Activated T-helper 9 cell treated with anti-CD3 and anti-CD28 coated beads, Interleukin-2, amount 50 U/mL, for 16 hours (primary cell): Measurements from ENCODE around the gene KLHDC7B.
A peak's percentile ranks its signal among the peaks of the same experiment; 100 is the strongest.

ENCODE experiments used
- DNase-seq: peaks from one replicate; pipeline ENCODE4 v3.0.0-alpha.2; 2020; ENCODE audit warnings: low read depth

Gene KLHDC7B

DNA sequence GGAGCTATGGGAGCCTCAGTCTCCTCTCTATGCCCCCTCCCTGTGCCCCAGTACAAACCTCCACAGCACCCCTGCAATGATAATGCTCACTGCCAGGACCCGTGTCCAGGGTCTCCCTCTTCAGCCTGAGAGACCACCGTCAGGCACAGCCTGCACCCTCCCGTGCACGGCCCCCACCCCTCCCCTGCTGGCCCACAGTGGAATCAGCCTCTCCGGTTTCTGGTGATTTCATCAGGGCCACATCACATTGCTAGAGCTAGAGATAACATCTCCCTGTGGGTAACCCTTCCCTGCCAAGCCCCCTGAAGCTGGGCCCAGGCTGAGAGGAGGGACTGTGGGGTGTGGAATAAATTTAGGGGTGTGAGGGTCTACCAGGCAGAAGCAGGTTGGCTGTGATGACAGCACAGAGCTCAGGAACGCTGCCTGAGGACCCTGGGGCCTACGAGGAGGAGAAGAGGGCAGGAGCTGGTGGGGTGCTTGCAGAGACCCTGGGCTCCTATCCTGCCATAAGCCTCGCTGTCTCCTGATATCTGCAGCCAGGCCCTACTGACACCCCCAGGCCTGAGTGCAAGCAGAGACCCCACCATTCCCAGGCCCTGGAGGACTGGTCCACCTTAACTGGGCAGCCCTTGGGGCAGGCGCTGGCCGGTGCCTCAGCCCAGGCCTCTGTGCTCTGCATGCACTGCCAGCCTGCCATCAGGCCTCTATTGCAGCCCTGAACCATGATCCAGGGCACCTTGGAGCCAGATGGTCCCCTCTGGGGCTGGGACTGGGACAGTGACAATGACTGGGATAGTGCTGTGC lies at the start of gene KLHDC7B:
TSS of gene KLHDC7B (plus strand) at position 378 of the 804 bp plus-strand sequence. CDS start at position 723, 345 bp downstream.
- no peak for DNase-seq

- DNase-seq = no peak
Observed at GRCh38 chr22:50497093-50497492, 48.6 kb upstream of the KLHDC7B start.

DNA sequence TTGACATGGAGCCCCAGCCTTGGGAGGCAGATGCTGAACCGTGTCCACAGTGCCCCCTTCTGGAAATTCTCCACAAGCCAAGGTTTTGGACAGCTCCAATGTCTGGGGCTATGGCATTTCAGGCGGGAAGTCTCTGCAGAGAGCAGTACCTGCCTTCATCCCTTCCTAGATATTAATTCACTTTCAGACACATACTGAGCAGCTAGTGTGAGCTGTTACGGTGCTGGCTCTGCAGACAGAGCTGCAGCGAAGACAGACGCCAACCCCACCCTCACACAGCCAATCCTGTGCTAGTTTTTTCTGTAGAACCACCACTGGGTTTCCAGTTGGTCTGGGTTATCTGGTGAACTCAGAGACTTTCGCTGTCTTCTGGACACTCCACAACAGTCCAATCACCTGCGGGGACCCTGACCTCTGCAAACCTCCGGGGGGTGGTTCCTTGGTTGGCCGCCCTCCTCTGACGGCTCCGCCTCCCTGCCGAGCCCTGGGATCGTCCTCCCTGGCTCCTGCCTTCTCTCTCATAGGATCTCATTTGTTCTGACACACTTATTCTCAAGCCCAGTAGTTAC lies 47.3 kb upstream of the KLHDC7B start:
- peak; percentile 39 for DNase-seq

DNA sequence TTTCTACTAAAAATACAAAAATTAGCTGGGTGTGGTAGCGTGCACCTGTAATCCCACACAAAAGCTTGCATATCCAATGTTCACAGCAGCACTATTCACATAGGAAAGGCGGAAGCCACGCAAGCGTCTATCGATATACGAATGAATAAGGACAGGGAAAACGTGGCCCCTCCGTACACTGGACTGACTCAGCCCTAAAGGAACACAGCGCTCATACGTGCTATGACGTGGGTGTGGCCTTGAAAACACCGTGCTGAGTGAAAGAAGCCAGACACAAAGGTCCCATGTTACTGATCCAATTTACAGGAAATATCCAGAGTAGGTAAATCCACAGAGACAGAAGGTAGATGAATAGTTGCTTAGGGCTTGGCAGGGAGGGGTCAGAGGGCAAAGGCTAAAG lies 45.2 kb upstream of the KLHDC7B start:
- DNase-seq = no peak

- no peak for DNase-seq
Observed at GRCh38 chr22:50502096-50502495, 43.6 kb upstream of the KLHDC7B start.

- no peak for DNase-seq
Observed at GRCh38 chr22:50502628-50503474, 42.8 kb upstream of the KLHDC7B start.

- DNase-seq = no peak
Observed at GRCh38 chr22:50503475-50504145, 42.1 kb upstream of the KLHDC7B start.

- DNase-seq = no peak
Observed at GRCh38 chr22:50504369-50505211, 41.1 kb upstream of the KLHDC7B start.

DNA sequence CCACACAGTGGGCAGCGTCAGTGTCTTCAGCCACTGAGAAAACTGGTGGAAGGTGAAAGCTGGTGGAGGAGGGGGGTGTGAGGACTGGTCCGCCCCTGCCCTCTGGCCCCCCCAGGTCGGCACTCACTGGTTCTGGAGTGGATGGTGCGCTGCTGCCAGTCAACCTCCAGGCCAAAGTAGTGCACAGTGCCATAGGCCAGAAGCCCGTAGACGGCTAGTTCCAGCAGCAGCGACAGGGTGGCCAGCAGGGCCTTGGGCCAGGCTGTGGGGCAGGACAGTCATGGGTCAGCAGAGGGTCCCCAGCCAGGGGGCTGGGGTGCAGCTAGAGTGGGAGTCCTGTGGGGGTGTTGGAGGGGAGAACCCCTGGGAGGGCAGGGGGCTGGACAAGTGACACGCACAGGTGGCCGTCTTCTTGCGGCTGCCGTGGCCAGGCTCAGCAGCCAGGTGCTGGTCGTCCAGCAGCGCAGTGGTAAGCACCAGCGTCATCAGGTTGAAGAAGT lies 40.4 kb upstream of the KLHDC7B start:
- DNase-seq = no peak

DNA sequence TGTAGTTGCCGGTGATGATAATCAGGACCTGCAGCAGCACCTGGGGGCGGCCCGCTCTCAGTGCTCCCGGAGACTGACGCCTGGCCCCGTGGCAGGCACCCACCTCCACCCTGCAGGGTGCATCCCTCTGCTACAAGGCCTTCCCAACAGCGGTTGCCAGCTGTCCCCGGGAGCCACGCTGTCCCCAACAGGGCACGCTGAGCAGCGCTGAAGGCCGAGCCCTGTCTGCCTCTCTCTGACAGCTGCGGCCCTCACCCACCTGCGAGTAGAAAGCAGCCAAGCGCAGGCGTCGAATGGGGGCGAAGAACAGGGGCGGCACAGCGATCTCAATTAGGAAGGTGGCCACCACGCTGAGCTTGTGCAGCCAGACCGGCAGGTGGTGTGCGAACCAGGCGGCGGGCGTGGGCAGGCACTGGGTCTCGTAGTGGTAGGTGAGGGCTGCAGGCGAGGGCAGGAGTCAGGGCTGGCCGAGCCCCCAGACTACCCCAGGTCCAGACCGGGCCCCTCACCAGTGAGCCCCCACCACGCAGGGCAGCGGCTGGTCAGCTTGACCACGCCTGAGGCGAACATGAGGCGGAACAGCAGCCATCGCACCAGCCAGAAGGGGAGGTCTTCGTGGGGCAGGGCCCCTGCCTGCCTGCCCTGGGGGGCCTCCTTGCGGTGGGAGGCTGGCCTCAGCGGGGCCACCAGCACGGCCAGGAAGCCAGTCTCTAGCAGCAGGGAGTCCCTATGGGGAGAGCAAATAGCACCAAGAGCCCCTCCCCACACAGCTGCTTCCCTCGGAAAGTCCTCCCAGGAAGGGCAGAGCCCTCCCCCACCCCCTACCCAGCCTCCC lies 39.7 kb upstream of the KLHDC7B start:
- no peak for DNase-seq

DNA sequence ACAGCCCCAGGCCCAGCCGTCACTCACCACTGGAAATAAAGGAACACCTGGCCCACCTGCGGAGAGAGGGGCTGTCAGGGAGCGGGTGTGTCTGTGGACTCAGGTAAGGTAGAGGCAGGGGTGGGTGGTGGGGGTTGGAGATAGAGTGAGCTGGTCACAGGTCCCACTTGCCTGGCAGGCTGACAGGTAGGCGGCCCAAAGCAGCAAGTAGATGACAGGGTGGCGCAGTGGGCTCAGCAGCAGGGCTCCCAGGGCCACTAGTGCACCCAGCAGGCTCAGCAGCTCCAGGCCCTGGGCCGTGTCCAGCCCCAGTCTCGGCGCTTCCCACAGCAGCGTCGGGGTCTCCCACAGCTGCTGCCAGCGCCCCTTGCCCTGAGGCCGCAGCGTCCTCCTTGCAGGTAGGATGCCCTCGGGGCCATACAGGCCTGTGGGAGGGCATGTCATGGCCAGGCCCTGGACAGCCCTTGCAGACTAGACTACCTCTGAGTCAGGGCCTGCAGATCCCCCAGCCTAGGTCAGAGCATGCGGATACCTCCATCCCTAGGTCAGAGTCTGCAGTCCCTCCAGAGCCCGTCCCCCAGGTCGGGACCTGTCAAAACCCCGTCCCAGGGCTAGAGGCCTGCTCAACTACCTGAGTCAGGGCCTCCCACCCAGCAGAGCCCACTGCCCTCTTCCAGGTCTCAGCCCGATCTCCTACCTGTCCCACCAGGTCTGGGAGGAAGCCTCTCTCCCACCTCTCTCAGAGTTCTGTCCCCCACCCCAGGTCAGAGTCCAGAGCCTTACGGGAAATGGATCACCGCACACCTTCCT lies 38.9 kb upstream of the KLHDC7B start:
- DNase-seq = no peak

DNA sequence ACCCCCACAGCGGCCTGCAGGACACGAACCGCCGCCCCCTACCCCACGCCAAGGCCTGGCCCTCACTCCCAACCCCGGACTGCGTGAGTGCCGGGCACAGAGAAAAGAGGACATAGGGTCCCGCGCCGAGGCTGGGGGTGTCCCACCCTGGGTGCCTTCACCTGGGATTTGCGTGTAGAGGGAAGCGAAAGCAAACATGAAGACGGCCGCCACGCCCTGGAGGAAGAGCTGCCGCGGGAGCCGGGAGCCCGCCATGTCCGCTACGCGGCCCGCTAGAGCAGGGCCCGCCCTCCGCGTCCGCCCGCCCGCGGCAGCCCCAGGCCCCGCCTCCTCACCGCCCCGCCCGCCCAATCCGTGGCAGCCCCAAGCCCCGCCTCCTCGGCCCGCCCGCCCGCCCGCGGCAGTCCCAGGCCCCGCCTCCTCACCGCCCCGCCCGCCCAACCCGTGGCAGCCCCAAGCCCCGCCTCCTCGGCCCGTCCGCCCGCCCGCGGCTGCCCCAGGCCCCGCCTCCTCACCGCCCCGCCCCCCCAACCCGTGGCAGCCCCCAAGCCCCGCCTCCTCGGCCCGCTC lies 38.2 kb upstream of the KLHDC7B start, which contains the start of gene LMF2:
TSS of gene LMF2 (minus strand) at position 282 of the 570 bp plus-strand sequence. CDS start at position 255, 27 bp downstream.
- DNase-seq = peak; percentile 91

DNA sequence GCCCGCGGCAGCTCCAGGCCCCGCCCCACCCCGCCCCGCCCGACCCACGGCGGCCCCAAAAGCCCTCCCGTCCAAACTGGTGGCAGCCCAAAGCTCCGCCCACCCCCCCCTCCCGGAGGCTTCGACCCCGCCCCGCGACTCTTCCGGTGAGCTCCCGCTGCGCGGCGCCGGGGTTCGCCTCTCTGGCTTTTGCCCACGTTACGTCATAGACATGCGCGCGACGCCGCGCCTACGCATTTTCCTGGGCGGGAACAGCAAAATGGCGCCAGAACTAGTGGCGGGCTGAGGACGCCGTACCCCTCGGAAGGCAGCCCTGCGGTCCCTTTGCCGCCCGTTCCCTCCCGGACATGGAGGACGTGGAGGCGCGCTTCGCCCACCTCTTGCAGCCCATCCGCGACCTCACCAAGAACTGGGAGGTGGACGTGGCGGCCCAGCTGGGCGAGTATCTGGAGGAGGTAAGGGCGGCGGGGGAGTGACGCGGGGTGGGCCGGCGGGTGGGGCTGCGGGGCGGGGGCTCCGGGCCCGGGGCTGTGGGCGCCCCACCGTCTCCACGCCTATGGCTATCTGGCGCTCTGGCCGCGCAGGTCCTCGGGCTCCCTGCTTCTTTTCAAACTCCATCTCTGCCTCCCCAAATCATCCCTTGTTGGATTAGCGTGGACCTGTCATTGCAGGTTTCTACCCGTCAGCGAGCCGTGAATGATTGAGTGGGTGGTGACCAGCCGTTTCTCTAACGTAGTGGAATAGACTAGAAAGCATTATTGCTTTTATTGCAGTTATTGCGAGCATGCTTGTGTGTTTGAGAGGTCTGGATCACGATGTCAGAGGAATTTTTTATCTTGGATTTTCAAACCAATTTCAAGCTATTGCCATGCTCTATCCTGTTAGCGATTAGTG lies 37.5 kb upstream of the KLHDC7B start, which contains the start of gene NCAPH2:
TSS of gene NCAPH2 (plus strand) at position 234 of the 894 bp plus-strand sequence. CDS start at position 348, 114 bp downstream.
- peak; percentile 97 for DNase-seq

GRCh38 chr22:50508897-50509296 lies 36.8 kb upstream of the KLHDC7B start:
- no peak for DNase-seq

GRCh38 chr22:50513175-50513574 lies 32.5 kb upstream of the KLHDC7B start:
- DNase-seq = no peak

- DNase-seq = no peak
Observed at GRCh38 chr22:50516068-50516467, 29.6 kb upstream of the KLHDC7B start.

DNA sequence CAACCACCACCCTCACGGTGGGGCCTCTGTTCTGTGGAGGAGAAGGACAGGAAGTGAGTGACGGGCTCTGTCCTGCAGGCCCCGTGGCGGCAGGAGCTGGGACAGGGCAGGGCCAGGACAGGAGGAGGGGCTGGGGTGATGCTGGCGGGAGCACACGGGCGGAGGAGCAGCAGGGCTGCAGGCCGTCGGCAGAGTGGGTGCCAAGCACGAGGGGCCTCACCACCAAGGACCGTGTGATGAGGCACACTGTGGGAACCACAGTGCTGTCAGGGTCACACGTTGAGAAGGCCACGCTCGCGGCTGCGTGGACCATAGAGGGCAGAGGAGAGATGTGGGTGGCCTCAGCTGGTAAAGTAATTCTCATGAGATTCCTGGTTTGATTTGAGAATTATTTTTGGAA lies 28.8 kb upstream of the KLHDC7B start:
- no peak for DNase-seq
